Amygdala (tissue), 56 donors: ENCODE measurements around the gene SCD5.

Experiments used
- DNase-seq, 56 donors: peaks; one replicate each; lab custom pipeline; 2025; lab: John Stamatoyannopoulos, UW

The SCD5 gene

GRCh38 chr4:82606622-82607021 is 192.0 kb downstream of the SCD5 start:
- DNase-seq = no peak

GRCh38 chr4:82604522-82604921 is 194.1 kb downstream of the SCD5 start:
- no peak for DNase-seq

GRCh38 chr4:82601242-82602015 is 197.2 kb downstream of the SCD5 start:
- no peak for DNase-seq

GRCh38 chr4:82599336-82599735 is 199.3 kb downstream of the SCD5 start:
- DNase-seq = no peak

GRCh38 chr4:82594456-82594855 is 204.1 kb downstream of the SCD5 start:
- no peak for DNase-seq

- DNase-seq = no peak
These were observed 205.2 kb downstream of the SCD5 start for GRCh38 chr4:82593411-82593810.

- DNase-seq = no peak
These were observed 206.0 kb downstream of the SCD5 start for GRCh38 chr4:82592639-82593038.

GRCh38 chr4:82591592-82591991 is 207.0 kb downstream of the SCD5 start:
- DNase-seq = no peak

- DNase-seq = no peak
These were observed 208.8 kb downstream of the SCD5 start for GRCh38 chr4:82589756-82590155.

- DNase-seq = no peak
These were observed 209.8 kb downstream of the SCD5 start for GRCh38 chr4:82588771-82589270.

GRCh38 chr4:82587826-82588540 is 210.6 kb downstream of the SCD5 start:
- DNase-seq = no peak

- peak in 10 of 56 donors; percentile 3 to 22 (median 6) for DNase-seq
These were observed 212.7 kb downstream of the SCD5 start for GRCh38 chr4:82585690-82586435.

GRCh38 chr4:82584931-82585330 is 213.7 kb downstream of the SCD5 start:
- DNase-seq = no peak

GRCh38 chr4:82583897-82584587 is 214.6 kb downstream of the SCD5 start:
- no peak for DNase-seq

- DNase-seq = no peak
These were observed 218.7 kb downstream of the SCD5 start for GRCh38 chr4:82579932-82580331.
